ENCODE results near the gene COL1A2.

The COL1A2 gene

GRCh38 chr7:94391726-94392392, 2.8 kb upstream of the COL1A2 start:
- Histone ChIP-seq H3K27me3 (replicated peaks) (no peaks in the 10 kb centered on the region), H3K27ac (peak overlapping the region; percentile 90), H3K36me3 (replicated peaks) (peaks cover 14% of the 10 kb centered on the region), H3K4me3 (ENCODE audit: low read depth, low read length) (no peak overlapping the region)
- TF ChIP-seq CTCF (IDR thresholded peaks at IDR 0.05; ENCODE audit: low read depth, low read length, missing control alignments), result no peak
- in situ Hi-C loops (cut with HindIII; ENCODE audit: low pct_ligation_motif_present, low sequenced_read_pairs), result no loop called here
- DNase-seq, result peak; percentile 81

- no peak for TF ChIP-seq CTCF (IDR thresholded peaks at IDR 0.05; ENCODE audit: low read depth, low read length, missing control alignments)
- in situ Hi-C loops (cut with HindIII; ENCODE audit: low pct_ligation_motif_present, low sequenced_read_pairs), result no loop called here
- peaks cover 15% of the 10 kb centered on the region for H3K36me3 ChIP-seq (replicated peaks)
- DNase-seq, result no peak
- H3K4me3 ChIP-seq (ENCODE audit: low read depth, low read length), result no peak overlapping the region
- no peaks in the 10 kb centered on the region for H3K27me3 ChIP-seq (replicated peaks)
- H3K27ac ChIP-seq, result peak overlapping the region; percentile 90
Observed at GRCh38 chr7:94392393-94392786, 2.3 kb upstream of the COL1A2 start.

GRCh38 chr7:94393246-94394108, 1.2 kb upstream of the COL1A2 start:
- H3K27me3 ChIP-seq (replicated peaks), result no peaks in the 10 kb centered on the region
- DNase-seq, result peak; percentile 48
- H3K27ac ChIP-seq, result peak overlapping the region; percentile 90
- no peak for TF ChIP-seq CTCF (IDR thresholded peaks at IDR 0.05; ENCODE audit: low read depth, low read length, missing control alignments)
- peak overlapping the region; percentile 94 for H3K4me3 ChIP-seq (ENCODE audit: low read depth, low read length)
- in situ Hi-C loops (cut with HindIII; ENCODE audit: low pct_ligation_motif_present, low sequenced_read_pairs), result no loop called here
- H3K36me3 ChIP-seq (replicated peaks), result peaks cover 21% of the 10 kb centered on the region

- H3K36me3 ChIP-seq (replicated peaks), result peaks cover 27% of the 10 kb centered on the region
- no peak for DNase-seq
- in situ Hi-C loops (cut with HindIII; ENCODE audit: low pct_ligation_motif_present, low sequenced_read_pairs), result no loop called here
- peak overlapping the region; percentile 94 for H3K4me3 ChIP-seq (ENCODE audit: low read depth, low read length)
- peak overlapping the region; percentile 90 for H3K27ac ChIP-seq
- H3K27me3 ChIP-seq (replicated peaks), result no peaks in the 10 kb centered on the region
- TF ChIP-seq CTCF (IDR thresholded peaks at IDR 0.05; ENCODE audit: low read depth, low read length, missing control alignments), result no peak
Observed at GRCh38 chr7:94394109-94394436, 622 bp upstream of the COL1A2 start.

- no peaks in the 10 kb centered on the region for H3K27me3 ChIP-seq (replicated peaks)
- H3K4me3 ChIP-seq (ENCODE audit: low read depth, low read length), result peak overlapping the region; percentile 94
- H3K27ac ChIP-seq, result peak overlapping the region; percentile 90
- in situ Hi-C loops (cut with HindIII; ENCODE audit: low pct_ligation_motif_present, low sequenced_read_pairs), result no loop called here
- H3K36me3 ChIP-seq (replicated peaks), result peaks cover 40% of the 10 kb centered on the region
- peak; percentile 77 for TF ChIP-seq CTCF (IDR thresholded peaks at IDR 0.05; ENCODE audit: low read depth, low read length, missing control alignments)
- DNase-seq, result peak; percentile 82
Observed at GRCh38 chr7:94395141-94396036, 694 bp downstream of the COL1A2 start.

Measured in brain microvascular endothelial cell (primary cell).